ENCODE data around the gene ATP6V0A4.
"Not testable (repeated sequence)": the region's sequence is repeated elsewhere in the genome, so short reads cannot be mapped to it uniquely, and the experiment has no call there.

The ATP6V0A4 gene

GRCh38 chr7:138697535-138698182 is 100.3 kb downstream of the ATP6V0A4 start:
- H3K4me3 ChIP-seq (ENCODE audit: low read length) = no peak overlapping the region
- DNase-seq (ENCODE audit: low read depth) = no peak
- TF ChIP-seq CTCF (conservative IDR thresholded peaks at IDR 0.05; ENCODE audit: low read length) = no peak

GRCh38 chr7:138695776-138696175 is 102.2 kb downstream of the ATP6V0A4 start:
- DNase-seq (ENCODE audit: low read depth); H3K4me3 ChIP-seq (ENCODE audit: low read length): not testable (repeated sequence)

- no peak overlapping the region for H3K4me3 ChIP-seq (ENCODE audit: low read length)
- no peak for TF ChIP-seq CTCF (conservative IDR thresholded peaks at IDR 0.05; ENCODE audit: low read length)
- no peak for DNase-seq (ENCODE audit: low read depth)
Observed at GRCh38 chr7:138695106-138695505, 102.9 kb downstream of the ATP6V0A4 start.

GRCh38 chr7:138691178-138691577 is 106.8 kb downstream of the ATP6V0A4 start:
- no peak overlapping the region for H3K4me3 ChIP-seq (ENCODE audit: low read length)
- no peak for TF ChIP-seq CTCF (conservative IDR thresholded peaks at IDR 0.05; ENCODE audit: low read length)
- DNase-seq (ENCODE audit: low read depth) = no peak

- DNase-seq (ENCODE audit: low read depth) = no peak
- H3K4me3 ChIP-seq (ENCODE audit: low read length) = no peak overlapping the region
- TF ChIP-seq CTCF (conservative IDR thresholded peaks at IDR 0.05; ENCODE audit: low read length) = no peak
Observed at GRCh38 chr7:138690495-138690894, 107.5 kb downstream of the ATP6V0A4 start.

GRCh38 chr7:138688037-138688436 is 110.0 kb downstream of the ATP6V0A4 start:
- not testable (repeated sequence) for H3K4me3 ChIP-seq (ENCODE audit: low read length); DNase-seq (ENCODE audit: low read depth)

GRCh38 chr7:138684340-138684739 is 113.7 kb downstream of the ATP6V0A4 start:
- TF ChIP-seq CTCF (conservative IDR thresholded peaks at IDR 0.05; ENCODE audit: low read length) = no peak
- DNase-seq (ENCODE audit: low read depth) = no peak

GRCh38 chr7:138679793-138680192 is 118.2 kb downstream of the ATP6V0A4 start:
- TF ChIP-seq CTCF (conservative IDR thresholded peaks at IDR 0.05; ENCODE audit: low read length) = no peak
- no peak overlapping the region for H3K4me3 ChIP-seq (ENCODE audit: low read length)
- no peak for DNase-seq (ENCODE audit: low read depth)

More at GRCh38 chr7:138684340-138684739, 113.7 kb downstream of the ATP6V0A4 start:
- H3K4me3 ChIP-seq (ENCODE audit: low read length) = no peak overlapping the region

All from AG10803 (cell line).